Measurements from ENCODE around the gene ERAL1.

GRCh38 chr17:28878981-28879380, 24.2 kb downstream of the ERAL1 start:
- no peak for TF ChIP-seq ZNF274 (IDR thresholded peaks at IDR 0.05; ENCODE audit: low read depth, low read length)
- TF ChIP-seq YY1 (IDR thresholded peaks at IDR 0.05; ENCODE audit: insufficient read depth, insufficient read length): no peak
- TF ChIP-seq SUZ12 (IDR thresholded peaks at IDR 0.05; ENCODE audit: extremely low read depth, insufficient read depth, insufficient read length): no peak

Measured in NT2/D1 (cell line).